SIG-M5 treated with dmso at 0.1 percent for 504 hours (cell line): ENCODE results near the gene GRK3.
A peak's percentile ranks its signal among the peaks of the same experiment; 100 is the strongest.
"Not testable (repeated sequence)": the region's sequence is repeated elsewhere in the genome, so short reads cannot be mapped to it uniquely, and the experiment has no call there.

Experiments used
- DNase-seq: peaks from one replicate; lab custom pipeline; 2025; ENCODE audit not compliant: unreplicated experiment; lab: John Stamatoyannopoulos, UW

The GRK3 gene

DNA sequence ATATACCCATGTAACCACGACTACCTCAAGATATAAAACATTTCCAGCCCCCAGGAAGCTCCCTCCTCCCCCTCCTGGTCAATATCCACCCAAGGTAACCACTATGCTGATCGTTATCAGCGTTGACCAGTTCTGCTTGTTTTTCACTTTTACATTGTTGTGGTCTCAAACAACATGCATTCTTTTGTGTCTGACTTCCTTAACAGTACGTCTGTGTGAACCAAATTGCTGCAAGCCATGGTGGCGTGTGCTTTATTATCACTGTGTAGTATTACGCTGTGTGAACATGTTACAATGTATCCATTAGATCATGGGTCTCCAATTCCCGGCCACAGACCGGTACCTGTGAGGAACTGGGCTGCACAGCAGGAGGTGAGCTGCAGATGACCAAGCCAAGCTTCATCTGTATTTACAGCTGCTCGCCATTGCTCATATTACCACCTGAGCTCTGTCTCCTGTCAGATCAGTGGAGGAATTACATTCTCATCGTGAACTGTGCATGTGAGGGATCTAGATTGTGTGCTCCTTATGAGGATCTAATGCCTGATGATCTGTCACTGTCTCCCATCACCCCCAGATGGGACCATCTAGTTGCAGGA lies 15.5 kb upstream of the GRK3 start:
- DNase-seq: no peak

DNA sequence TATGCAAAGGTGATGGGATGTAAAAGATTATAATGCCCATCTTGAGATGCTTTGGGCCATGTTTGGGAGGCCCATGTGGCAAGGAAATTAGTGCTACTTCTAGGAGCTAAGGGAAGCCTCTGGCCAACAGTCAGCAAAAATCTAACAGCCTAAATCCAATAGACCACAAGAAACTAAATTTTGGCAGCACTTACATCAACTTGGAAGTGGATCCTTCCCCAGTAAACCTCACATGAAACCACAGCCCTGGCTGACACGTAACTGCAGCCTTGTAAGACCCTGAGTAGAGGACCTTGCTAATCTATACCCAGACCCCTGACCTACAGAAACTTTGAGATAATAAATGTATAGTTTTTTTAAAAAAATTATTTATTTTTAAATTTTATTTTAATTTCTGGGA lies 13.1 kb upstream of the GRK3 start:
- DNase-seq: no peak

DNA sequence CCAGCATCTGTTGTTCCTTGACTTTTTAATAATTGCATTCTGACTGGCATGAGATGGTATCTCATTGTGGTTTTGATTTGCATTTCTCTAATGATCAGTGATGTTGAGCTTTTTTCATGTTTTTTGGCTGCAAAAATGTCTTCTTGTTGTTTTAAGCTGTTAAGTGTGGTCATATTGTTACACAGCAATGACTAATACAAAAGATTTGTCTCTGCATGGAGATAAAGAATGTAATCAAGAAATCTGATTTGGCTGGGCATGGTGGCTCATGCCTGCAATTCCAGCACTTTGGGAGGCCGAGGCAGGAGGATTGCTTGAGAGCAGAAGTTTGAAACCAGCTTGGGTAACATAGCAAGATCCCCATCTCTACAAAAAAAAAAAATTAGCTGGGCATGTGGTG lies 12.1 kb upstream of the GRK3 start:
- not testable (repeated sequence) for DNase-seq

DNA sequence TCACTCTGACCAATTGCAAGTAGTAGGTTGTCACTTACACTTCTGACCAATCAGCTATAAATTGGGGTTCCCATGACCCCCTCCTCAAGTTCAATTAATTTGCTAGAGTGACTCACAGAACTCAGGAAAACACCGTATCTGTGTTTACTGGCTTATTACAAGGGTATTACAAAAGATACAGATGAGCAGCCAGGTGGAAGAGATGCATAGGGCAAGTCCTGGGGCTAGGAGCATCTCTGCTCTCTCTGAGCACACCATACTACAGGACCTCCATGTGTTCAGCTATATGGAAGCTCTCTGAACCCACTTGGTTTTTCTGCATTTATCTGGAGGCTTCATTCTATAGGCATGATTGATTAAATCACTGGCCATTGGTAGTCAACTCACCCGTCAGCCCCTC lies 11.3 kb upstream of the GRK3 start:
- DNase-seq: no peak

DNA sequence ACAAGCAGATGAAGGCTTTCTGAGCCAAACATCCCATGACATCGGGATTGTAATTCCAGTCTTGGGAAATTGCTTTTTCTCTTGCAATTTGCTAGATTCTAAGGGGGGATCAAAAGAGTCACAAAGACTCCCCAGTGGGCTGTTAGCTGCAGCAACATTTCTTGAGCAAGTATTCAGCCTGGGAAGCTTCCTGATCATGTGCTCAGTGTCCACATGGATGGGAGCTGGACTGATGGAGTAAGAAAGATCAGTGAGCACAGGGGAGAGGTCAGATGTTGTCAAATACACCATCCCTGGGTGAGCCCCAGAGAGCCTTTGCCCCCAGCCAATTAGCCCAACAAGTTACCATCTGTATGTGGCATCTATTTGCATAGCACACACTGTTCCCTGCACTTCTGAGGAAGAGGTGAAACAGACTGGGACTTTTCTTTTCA lies 10.2 kb upstream of the GRK3 start:
- no peak for DNase-seq

DNA sequence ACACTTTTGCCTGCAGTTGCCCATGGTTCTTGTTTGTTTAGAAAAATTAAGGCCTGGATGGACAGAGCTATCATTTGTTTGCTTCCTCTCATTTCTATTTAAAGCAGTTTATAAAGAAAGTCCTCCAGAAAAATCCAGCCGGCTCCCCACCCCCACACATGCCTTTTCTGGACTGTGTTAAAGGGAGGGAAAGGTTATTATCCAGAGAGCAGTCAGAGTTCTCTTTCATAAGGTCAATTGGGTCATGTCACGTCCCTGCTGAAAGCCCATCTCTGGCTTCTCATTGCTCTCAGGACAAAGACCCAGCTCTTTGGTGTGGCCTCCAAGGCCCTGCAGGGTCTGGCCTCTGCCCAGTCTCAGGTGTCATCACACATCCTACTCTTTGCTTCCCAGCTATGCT lies 9.8 kb upstream of the GRK3 start:
- no peak for DNase-seq

DNA sequence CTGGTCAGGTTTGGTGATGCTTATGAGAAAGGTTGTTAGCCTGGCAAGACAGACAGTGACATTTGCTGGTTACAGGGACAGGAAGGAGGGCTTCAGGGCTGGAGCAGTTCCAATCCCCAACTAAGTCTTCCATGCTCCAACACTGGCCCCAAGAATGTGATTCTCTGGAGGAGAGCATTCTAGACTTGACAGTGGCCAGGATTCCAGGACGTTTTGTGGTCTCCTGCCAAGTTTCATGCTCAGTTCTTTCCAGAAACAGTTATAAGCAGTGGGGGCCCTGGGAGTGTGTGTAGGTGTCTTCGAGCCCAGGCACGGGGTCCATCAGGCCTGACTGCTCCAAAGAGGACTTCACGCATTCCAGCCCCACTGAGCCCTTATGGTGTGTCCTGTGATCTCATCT lies 8.9 kb upstream of the GRK3 start:
- DNase-seq: no peak

DNA sequence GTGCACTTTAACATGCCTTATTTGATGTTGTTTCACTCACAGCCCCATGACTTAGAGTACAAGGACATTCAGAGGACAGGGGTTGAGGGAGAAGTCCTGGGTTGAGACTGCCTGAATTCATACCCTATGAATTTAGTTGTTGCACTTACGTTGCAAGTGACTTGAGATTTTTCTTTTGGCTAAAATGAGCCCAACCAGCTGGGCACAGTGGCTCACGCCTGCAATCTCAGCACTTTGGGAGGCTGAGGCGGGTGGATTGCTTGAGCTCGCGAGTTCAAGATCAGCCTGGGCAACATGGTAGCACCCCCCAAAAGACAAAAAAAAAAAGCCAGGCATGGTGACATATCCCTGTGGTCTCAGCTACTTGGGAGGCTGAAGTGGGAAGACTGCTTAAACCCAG lies 7.3 kb upstream of the GRK3 start:
- no peak for DNase-seq

DNA sequence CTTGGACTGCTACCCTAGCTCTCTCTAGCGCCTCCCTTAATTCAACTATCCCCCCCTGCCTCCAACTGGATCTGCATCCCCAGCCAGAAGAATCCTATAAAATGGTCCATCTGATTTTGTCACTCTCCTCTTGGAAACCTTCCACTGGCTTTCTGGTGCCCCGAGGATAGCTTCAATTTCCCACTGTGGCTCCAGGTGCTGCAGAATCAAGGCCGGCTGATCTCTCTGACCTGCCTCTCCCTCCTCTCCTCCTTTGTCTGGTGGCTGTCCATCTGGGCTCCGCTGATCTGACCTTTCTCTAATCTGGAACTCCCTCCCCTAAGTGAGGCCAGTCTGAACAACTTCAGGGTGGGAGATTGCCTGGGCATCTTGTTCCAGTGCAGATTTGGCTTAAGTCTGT lies 6.1 kb upstream of the GRK3 start:
- DNase-seq: no peak

DNA sequence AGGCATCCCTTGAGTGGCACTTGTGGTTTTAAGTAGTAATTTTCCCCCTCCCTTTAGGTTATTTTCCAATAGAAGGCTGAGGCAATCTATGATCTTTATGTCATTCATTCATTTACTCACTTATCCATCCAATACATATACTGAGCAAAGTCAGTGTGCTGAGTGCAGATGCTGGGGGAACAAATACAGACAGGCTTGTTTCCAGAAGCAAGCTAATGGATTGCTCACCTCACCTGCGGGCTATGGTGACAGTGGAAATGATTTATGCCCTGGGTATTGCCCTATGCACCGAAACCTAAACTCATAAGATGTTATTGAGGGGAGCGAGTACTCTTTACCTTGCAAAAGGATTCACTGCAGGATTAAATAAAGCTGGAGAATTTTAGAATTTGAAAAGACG lies 4.6 kb upstream of the GRK3 start:
- DNase-seq: not testable (repeated sequence)

DNA sequence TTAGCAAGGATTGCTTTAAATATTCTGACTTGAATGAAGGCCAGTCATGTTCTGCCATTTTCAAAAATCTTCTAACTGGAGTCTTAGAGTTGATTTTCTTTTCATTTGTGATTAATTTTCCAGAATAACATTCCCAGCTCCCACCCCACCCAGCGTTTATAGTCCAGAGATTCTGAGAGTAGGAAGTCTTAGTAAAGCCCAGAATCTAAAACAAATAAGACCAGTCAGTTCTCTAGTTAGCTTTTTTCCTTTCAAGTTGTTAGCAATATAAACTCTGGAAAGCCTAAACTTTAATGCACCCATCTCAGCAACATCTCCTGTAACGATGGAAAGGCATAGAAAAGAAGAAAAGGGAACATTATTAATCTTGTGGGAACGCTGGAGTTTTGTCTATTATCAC lies 3.3 kb upstream of the GRK3 start:
- not testable (repeated sequence) for DNase-seq

DNA sequence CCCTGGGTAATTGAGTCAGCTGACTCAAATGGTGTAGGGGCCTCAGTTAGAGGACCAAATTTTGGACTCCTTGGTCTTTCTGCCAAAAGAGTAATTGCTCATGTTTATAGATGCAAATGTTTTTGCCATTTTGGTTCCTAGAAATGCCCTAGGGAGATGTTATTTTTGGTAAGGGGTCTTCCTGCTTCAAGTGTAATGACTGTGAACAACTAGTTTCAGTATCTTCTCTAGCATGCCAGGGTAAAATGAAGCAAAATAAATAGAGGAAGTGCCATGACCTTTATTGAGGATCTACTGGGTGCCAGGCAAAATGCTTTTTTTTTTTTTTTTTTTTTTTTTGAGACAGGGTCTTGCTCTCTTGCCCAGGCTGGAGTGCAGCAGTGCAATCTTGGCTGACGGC lies 2.5 kb upstream of the GRK3 start:
- DNase-seq: not testable (repeated sequence)

DNA sequence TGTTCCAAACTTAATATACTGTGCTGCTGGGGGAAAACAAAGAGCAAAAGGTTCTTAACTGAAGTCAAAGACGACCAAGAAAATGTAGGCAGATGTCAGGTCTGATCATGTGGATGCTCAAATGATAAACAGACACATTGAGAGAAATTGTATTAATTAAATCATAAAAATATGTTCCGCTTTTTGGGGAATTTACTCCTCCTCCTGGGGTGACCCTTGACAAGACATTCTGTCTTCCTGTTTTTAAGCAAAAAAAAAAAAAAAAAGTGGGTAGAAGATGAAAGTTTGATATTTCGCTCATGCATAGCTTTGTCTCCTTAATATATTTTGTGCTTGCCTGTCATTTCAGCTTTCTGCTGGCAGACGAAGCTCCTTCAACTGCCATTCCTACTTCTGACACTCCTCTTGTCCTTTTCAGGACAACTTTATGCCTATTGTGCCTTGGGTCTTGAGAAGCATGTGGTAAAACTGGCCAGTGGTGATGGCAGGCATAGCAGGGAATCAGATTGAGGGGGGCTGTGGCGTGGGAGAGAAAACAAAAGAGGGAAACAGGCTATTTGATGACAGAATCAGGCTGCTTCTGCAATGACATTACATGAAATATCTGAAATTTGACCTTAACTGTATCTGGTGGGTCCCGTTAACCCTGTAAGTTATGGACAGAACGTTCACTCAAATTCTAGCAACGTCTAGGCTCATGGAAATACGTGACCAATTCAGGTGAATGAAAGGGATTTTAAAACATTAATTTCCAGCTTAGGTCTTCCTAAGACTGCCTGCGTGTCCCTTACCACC lies 1.3 kb upstream of the GRK3 start:
- DNase-seq: not testable (repeated sequence)

DNA sequence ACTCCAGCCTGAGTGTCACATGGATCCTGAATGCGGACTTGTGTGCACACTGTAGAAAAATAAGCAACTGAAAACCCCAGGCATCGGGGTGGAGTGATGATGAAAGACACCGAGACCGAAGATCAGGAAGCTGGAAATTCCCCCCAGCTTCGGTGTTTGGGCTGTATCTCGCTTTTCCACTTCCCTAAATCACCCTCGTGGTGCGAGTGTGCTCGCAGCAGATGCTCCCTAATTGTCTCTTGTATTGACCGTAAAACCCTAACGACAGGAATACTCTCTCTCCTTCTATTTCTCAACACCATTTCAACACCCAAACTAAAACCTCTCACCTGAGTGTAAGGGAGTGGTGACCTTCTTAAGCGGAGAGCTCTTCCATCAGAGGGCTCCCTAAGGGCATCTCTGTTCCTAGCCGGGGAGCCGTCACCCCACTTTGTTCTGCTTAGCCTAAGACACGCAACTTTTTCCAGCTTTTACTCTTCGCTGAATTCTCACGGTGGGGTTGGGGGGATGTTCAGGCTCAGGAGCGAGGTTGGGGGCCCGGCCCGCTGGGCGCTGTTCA lies 635 bp upstream of the GRK3 start:
- peak; percentile 83 for DNase-seq

DNA sequence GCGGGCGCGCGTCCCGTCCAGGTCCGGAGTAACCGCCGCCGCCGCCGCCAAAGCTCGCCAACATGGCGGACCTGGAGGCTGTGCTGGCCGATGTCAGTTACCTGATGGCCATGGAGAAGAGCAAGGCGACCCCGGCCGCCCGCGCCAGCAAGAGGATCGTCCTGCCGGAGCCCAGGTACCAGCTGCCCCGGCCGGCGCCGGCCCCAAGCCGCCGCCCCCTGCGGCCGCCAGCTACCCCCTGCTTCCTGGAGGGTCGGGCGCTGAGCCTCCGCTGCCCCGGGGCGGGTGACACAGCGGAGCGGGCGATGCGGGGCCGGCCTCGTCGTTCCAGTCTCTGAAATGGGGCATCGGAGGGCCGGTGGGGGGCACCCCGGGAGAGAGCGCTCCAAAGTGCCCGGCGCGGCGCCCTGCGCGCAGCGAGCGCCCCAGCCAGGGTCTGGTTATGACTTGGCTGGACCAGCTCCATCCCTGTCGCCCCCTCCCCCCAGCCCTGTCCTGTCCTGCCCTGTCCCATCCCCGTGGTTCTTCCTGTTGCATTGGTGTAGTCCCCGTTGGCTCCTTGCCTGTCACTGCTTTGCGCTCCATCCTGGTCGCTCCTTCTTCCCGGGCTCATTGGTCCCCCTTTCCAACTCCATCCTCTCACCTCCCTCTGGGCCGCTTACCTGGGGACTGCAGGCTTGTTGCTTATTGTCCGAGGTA lies 653 bp downstream of the GRK3 start:
- DNase-seq: no peak

DNA sequence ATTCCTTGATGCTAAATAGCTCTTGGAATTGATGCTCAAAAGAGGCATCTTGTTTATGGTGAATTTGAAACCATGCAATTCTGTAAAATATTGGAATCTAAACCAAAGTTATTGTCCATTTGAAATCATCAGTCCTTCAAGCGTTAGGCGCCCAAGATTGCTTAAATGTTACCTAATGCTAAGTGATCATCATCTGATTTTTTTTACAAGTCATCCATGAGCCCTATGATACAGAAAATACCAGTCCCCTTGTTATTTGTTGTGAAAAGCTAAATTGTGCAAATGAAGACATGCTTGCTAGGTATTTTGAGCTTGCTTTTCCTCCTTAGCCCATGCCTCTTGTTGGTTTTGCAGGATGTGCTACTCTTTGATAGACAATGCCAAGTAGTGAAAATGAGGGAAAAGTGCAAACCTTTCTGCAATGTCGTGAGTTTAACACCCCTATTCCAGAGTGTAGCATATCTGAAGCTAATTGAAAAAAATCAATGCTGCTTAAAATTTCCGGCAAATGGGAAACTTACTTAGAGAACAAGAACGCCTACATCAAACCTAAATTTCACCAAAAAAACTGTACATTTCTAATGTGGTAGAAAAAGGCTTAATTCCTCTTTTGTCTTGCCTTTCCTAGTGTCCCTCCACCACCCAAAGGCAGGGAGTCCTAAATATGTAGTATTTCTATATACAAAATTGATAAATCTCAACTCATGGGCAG lies 1.9 kb downstream of the GRK3 start:
- peak; percentile 80 for DNase-seq

DNA sequence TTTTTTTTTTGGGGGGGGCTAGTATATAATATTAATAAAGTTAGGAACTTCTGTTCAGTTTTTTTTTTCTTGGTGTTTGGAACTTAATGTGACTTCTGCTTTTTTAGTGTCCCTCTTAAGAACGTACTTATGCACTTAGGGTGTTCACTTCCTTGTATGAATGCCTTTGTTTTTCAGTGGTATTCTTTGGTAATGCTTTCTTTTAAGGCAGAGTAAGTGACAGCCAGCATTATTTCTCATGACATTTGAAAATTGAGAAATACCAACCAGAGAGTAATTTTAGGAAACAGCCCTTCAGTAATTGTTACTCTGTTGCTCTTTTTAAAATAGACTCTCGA lies 2.4 kb downstream of the GRK3 start:
- DNase-seq: peak; percentile 94

DNA sequence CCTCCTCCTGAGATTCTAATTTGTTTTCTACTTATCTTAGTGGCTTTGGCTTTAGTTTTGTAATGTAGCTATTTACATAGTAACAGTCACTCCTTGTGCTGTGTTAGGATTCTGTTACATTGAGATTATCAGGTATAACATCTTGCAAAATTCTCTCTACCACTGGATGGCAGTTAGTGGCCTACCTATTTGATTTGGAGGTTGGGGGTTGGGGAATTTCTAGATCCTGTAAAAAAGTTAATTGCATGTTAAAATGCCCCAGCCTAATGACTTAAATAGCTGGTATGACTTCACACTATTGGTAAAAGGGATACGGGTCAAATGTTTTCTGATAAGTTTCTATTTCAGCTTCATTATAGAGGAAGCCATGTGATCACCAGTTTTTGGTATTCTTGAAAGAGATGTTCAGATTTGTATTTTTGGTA lies 2.8 kb downstream of the GRK3 start:
- DNase-seq: no peak

DNA sequence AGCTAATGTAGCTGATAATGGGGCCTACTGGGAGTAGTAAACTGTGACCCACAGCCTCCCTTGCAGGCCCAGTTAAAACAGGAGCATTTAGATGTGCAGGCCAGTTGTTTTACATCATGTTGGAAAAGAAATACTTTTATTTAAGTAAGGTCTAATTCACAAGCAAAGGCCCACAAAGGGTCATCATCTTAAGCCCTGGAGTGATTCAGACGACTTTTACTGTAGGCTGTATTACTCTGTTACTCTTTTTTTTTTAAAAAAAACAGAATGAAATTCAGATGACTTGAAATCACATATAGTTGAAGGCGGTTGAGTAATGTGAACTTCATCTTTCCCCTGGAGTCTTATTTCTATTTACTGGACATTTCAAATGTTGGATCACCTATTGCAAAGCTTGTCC lies 3.6 kb downstream of the GRK3 start:
- DNase-seq: not testable (repeated sequence)

DNA sequence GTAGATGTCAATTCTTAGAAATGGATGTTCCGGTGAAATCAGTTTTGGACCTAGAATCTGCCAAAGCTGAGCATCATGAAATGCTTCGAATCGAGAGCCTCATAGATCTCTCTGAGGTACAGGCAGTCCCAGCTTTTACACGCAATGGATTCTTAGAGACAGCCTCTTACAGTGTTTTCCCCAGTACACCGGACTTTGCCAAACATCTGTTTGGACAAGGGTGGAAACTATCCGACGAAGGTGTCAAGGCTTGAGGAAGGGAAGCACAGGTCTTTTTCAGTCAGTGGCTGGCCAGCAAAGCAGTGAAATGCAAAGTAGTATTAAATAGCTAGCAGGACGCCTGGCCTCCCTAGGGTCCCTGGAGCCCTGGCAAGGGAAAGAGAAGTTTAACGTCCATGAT lies 4.9 kb downstream of the GRK3 start:
- DNase-seq: no peak

DNA sequence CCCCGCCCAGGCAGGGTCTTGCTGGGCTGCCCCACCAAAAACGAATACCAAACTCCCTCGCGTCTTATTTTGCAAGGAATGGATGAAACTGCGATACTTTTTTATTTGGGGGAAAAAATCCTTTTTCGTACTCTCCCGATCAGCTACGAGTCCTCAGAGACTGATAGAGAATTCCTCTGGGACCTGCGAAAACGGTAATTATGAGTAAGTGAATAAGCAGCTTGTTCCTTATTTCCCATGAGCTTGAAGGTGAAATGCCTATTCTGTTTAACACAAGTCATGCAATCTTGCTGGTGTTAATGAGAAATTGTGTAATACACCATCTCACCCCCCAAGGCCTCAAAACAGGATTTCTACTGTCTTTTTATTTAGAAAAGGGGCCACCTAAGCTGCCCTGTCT lies 5.5 kb downstream of the GRK3 start:
- DNase-seq: peak; percentile 71
